Measurements from ENCODE around the gene DMRT1.

The DMRT1 gene

DNA sequence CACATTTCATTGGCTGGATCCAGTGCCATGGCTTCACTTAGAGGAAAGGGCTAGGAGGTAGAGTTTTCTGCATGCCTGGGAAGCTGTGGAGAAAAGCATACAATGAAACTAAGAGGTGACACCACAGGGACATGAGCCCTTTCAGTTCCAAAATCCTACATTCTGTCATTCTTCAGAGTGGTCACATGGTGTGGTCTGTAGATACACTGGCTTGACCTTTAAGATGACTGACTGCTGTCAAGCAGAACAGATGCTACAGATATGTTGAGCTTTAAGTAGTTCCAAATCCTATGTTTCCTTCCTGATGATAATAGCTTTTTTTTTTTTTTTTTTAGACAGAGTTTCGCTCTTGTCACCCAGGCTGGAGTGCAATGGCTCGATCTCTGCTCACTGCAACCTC, 161.2 kb downstream of the DMRT1 start:
- DNase-seq, result no peak

- peak; percentile 54 for DNase-seq
These were observed 163.7 kb downstream of the DMRT1 start for GRCh38 chr9:1005043-1005667.

DNA sequence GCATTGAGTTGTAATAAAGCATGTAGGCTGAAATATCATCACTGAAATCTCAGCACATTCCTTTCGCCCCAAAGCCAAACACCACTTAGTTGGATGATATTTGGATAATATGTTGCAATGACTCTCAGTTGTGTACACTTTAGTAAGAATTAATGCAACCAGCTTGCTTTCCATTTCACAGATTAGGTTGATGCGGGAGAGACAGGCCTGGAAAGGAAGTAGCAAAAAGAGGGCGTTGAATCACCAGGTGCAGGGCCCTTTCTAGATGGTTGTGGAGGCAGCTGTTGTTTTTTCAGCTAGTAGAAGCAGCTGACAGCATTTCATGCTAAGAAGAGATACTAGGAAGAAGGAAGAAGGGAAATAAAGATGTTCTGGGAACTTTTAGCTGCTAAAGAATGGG, 165.8 kb downstream of the DMRT1 start:
- DNase-seq, result no peak

GRCh38 chr9:1008216-1008615, 166.7 kb downstream of the DMRT1 start:
- peak; percentile 14 for DNase-seq

DNA sequence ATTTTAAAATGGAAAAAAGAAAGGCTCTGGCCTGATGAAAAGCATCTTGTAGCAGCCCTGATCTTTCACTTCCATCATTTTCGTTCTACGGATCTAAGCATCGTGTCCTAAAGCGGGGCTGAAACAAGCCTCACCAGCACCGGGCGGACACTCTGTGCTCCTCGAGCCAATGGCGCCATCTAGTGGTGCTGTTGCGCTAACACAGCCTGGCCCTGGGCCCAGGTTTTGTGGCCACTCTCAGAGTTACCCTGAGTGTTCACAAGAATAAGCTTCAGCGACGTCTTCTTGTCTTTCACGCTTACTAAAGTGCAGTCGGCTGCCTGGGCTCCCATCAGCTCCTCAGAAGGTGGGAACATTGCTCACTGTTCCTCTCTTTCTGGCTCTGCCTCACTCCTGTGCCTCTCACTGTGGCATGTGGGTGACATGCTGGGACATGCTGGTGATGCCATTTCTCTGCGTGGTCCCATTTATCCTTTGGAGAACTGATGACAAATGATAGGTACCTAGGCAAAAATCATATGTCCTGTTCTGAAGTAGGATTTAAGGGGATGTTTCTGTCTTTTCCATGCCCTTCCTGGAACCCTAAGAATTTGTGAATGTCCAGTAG, 167.7 kb downstream of the DMRT1 start:
- peak; percentile 70 for DNase-seq

DNA sequence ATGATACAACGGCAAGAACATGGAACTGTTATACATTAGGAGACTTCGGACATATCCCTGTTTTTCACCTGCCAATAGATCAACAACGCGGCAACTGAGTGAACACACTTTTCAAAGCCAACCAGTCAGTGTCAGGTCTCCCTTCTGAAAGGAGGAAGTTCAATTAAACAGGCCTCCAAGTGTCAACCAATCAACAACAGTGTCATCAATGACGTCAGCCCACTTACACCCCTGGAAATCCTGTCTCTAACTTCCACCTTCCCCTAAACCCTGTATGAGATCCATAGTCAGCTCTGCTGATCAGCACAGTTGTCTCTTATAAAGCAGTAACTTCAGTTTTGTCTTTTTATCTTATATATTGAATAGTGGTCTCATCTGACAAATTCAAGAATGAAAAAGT, 171.5 kb downstream of the DMRT1 start:
- no peak for DNase-seq

- no peak for DNase-seq
These were observed 172.7 kb downstream of the DMRT1 start for GRCh38 chr9:1014225-1014624.

DNA sequence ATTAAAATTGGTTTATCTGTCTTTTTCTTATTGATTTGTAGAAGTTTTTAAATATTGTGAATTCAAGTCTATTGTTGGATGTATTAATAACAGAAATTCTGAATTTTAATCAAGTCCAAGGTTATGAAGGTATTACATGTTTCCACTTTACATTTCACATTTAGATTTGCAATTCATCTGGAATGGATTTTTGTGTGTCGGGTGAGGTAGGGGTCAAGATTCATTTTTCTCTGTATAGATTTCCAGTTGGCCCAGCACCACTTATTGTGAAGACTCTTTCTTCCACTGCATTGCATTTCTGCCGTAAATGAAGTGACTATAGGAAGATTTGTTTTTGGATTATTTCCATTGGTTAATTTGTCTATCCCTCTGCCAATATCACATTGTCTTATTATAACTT, 173.1 kb downstream of the DMRT1 start:
- no peak for DNase-seq

DNA sequence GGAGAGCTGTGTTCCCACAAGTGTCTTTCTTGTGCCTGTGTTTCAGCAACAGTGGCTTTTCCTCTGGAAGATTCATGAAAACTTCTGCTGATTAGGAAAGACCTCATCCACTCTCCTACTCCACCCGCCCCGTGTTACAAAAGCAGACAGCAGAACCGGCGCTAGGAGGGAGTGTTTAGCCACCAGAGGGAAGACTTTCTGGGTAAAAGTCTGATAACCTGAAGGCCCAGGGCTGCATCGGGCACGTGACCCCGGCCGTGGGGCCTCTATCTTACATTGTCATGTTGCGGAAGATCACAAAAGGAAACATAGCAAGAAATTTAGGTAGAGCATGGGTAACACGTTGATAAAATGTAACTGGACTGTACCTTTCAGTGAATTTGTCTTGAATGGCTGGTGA, 176.6 kb downstream of the DMRT1 start:
- DNase-seq, result no peak
